MM.1S (cell line): ENCODE results near the gene HNRNPC.

Experiments used
- DNase-seq: peaks from one replicate; pipeline ENCODE4 v3.0.0-alpha.2; 2015
- H2AFZ ChIP-seq: fragments of 300-600 bp; sonication (generic); 2 replicates; pipeline ENCODE4 v1.6.0; 2016; ENCODE audit warnings: antibody characterized with exemption, low read length
- H3F3A ChIP-seq: fragments of 300-600 bp; sonication (generic); 2 replicates; pipeline ENCODE4 v1.6.1; 2016; ENCODE audit warnings: mild to moderate bottlenecking, antibody characterized with exemption, low read length, moderate library complexity, mixed read lengths; ENCODE audit not compliant: insufficient read depth
- H3K27ac ChIP-seq: fragments of 300-600 bp; sonication (generic); 2 replicates; pipeline ENCODE4 v1.5.1; 2016; ENCODE audit warnings: mild to moderate bottlenecking, low read length
- H3K27me3 ChIP-seq: fragments of 300-600 bp; sonication (generic); replicated peaks from 2 replicates; pipeline ENCODE4 v1.6.0; 2016; ENCODE audit warnings: low read length; ENCODE audit not compliant: insufficient read depth
- H3K36me3 ChIP-seq: fragments of 300-600 bp; sonication (generic); replicated peaks from 2 replicates; pipeline ENCODE4 v1.6.1; 2016; ENCODE audit warnings: mild to moderate bottlenecking, low read length, mixed read lengths; ENCODE audit not compliant: insufficient read depth
- H3K4me1 ChIP-seq: fragments of 300-600 bp; sonication (generic); 2 replicates; pipeline ENCODE4 v1.6.1; 2016; ENCODE audit warnings: low read length, mixed read lengths
- H3K4me2 ChIP-seq: fragments of 300-600 bp; sonication (generic); 2 replicates; pipeline ENCODE4 v1.6.0; 2016; ENCODE audit warnings: low read depth, low read length
- H3K4me3 ChIP-seq: fragments of 300-600 bp; sonication (generic); 2 replicates; pipeline ENCODE4 v1.5.1; 2016; ENCODE audit warnings: low read length, mixed read lengths
- H3K79me2 ChIP-seq: fragments of 300-600 bp; sonication (generic); 2 replicates; pipeline ENCODE4 v1.6.1; 2016; ENCODE audit warnings: mixed run types, low read length, mixed read lengths
- H3K9ac ChIP-seq: fragments of 300-600 bp; sonication (generic); 2 replicates; pipeline ENCODE4 v1.6.1; 2016; ENCODE audit warnings: low read length, mixed read lengths
- H3K9me2 ChIP-seq: fragments of 300-600 bp; sonication (generic); replicated peaks from 2 replicates; pipeline ENCODE4 v1.6.1; 2016; ENCODE audit warnings: mild to moderate bottlenecking, low read length, mixed read lengths; ENCODE audit not compliant: insufficient read depth
- H3K9me3 ChIP-seq: fragments of 300-600 bp; sonication (generic); replicated peaks from 2 replicates; pipeline ENCODE4 v1.6.1; 2016; ENCODE audit warnings: mild to moderate bottlenecking, low read length, mixed read lengths; ENCODE audit not compliant: insufficient read depth
- H4K20me1 ChIP-seq: fragments of 300-600 bp; sonication (generic); 2 replicates; pipeline ENCODE4 v1.6.1; 2016; ENCODE audit warnings: mild to moderate bottlenecking, low read length, moderate library complexity, mixed read lengths; ENCODE audit not compliant: insufficient read depth
- EZH2 ChIP-seq: fragments of 300-600 bp; sonication (generic); optimal IDR thresholded peaks from 2 replicates; pipeline ENCODE3; 2017; ENCODE audit warnings: low read depth, mild to moderate bottlenecking, antibody characterized with exemption, low read length, mixed read lengths
- EZH2phosphoT487 ChIP-seq: fragments of 300-600 bp; sonication (generic); IDR thresholded peaks from 2 replicates; pipeline ENCODE4 v1.6.1; 2018; ENCODE audit warnings: antibody characterized with exemption, low read length
- TF ChIP-seq, protein P1 (sequence below): fragments of 300-600 bp; sonication (generic); IDR thresholded peaks from 2 replicates; pipeline ENCODE4 v1.5.1; 2016; ENCODE audit warnings: antibody characterized with exemption, low read length, mixed read lengths

HNRNPC gene

DNA sequence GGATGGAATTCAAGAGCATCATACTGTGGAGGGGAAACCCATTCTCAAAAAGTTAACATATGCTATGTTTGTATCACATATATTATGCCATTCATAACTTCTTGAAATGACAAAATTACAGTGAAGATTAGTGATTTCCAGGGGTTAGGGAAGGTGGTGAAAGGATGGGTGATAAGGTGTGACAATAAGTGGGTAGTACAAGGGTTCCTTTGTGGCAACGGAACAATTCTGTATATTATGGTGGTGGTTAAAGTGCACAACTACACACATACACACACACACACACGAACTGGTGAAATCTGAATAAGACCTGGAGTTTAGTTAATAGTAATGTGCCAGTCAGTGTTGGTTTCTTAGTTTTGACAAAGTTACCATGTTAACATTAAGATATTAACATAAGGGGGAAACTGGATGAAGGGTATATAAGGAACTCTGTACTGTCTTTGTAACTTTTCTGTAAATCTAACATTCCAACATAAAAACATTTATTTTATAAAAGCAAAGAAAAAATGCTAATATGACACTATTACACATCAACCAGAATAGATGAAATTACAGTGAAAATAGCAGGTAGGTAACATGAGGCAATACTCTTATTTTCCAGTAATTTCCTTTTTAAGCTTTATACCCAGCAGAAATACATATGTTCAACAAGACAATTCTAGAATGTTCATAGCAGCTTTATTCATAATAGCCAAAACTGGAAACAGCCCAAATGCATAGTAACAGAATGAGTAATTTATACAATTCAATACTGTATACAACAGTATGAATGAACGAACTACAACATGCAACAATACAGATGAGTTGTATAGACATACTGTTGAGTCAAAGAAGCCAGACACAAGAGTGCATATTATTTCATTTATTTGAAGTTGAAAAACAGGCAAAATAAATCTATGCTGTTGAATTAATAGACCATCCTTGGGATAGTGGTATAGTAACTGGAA lies 69.4 kb downstream of the HNRNPC start:
- H3K4me2 ChIP-seq: no peak overlapping the region
- H2AFZ ChIP-seq: no peak overlapping the region
- H3F3A ChIP-seq: peaks cover 12% of the 10 kb centered on the region; the same call in 1 of the 2 replicates
- H3K36me3 ChIP-seq: no peaks in the 10 kb centered on the region
- no peaks in the 10 kb centered on the region for H3K27me3 ChIP-seq
- H3K4me1 ChIP-seq: no peaks in the 10 kb centered on the region
- no peaks in the 10 kb centered on the region for H3K79me2 ChIP-seq
- no peak overlapping the region for H3K9ac ChIP-seq
- H3K9me3 ChIP-seq: no peaks in the 10 kb centered on the region
- TF ChIP-seq EZH2 (no peak), EZH2phosphoT487 (no peak)
- TF ChIP-seq, protein P1, sequence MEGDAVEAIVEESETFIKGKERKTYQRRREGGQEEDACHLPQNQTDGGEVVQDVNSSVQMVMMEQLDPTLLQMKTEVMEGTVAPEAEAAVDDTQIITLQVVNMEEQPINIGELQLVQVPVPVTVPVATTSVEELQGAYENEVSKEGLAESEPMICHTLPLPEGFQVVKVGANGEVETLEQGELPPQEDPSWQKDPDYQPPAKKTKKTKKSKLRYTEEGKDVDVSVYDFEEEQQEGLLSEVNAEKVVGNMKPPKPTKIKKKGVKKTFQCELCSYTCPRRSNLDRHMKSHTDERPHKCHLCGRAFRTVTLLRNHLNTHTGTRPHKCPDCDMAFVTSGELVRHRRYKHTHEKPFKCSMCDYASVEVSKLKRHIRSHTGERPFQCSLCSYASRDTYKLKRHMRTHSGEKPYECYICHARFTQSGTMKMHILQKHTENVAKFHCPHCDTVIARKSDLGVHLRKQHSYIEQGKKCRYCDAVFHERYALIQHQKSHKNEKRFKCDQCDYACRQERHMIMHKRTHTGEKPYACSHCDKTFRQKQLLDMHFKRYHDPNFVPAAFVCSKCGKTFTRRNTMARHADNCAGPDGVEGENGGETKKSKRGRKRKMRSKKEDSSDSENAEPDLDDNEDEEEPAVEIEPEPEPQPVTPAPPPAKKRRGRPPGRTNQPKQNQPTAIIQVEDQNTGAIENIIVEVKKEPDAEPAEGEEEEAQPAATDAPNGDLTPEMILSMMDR: no peak
- no peaks in the 10 kb centered on the region for H4K20me1 ChIP-seq
- H3K4me3 ChIP-seq: no peak overlapping the region
- no peaks in the 10 kb centered on the region for H3K9me2 ChIP-seq
- DNase-seq: no peak
- H3K27ac ChIP-seq: no peak overlapping the region

DNA sequence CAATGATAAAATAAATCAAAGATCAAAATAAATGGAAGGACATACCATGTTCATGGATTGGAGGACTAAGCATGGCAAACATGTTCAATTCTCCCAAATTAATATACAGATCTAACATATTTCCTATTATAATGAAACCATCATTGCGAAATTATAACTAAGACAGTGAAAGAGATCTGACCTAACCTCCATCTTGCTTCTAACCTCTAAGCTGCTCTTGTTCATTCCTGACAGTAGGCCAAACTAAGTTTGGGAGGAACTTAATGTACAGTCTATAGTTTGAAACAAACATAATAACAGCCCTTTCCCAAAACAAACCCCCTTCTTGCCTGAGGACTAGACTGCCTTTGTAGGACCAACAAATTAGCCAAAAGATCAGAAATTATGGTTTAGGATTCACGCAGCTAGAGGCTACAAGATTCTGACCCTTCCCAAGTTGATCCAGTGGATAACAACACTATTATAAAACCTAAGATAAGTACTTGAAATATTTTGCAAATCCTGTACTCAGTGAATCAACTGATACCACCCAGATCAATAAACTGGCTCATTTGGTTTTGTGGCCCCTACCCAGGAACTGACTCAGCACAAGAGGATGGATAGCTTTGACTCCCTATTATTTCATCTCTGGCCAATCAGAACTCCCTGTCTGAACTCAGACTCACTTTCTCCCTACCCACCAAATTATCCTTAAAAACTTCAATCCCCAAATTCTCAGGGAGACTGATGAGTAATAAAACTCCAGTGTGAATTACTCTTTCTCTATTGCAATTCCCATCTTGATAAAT lies 71.6 kb downstream of the HNRNPC start:
- Histone ChIP-seq H3K4me2 (no peak overlapping the region), H3K27me3 (no peaks in the 10 kb centered on the region), H4K20me1 (no peaks in the 10 kb centered on the region), H3K79me2 (no peaks in the 10 kb centered on the region), H3K4me3 (no peak overlapping the region), H3K36me3 (no peaks in the 10 kb centered on the region), H3K4me1 (no peaks in the 10 kb centered on the region), H3K27ac (no peak overlapping the region), H3K9me3 (no peaks in the 10 kb centered on the region), H3K9ac (no peak overlapping the region), H3F3A (peaks cover 12% of the 10 kb centered on the region; the same call in 1 of the 2 replicates), H2AFZ (no peak overlapping the region), H3K9me2 (no peaks in the 10 kb centered on the region)
- DNase-seq: no peak
- TF ChIP-seq, protein P1: no peak
- TF ChIP-seq EZH2phosphoT487: no peak
- no peak for TF ChIP-seq EZH2

DNA sequence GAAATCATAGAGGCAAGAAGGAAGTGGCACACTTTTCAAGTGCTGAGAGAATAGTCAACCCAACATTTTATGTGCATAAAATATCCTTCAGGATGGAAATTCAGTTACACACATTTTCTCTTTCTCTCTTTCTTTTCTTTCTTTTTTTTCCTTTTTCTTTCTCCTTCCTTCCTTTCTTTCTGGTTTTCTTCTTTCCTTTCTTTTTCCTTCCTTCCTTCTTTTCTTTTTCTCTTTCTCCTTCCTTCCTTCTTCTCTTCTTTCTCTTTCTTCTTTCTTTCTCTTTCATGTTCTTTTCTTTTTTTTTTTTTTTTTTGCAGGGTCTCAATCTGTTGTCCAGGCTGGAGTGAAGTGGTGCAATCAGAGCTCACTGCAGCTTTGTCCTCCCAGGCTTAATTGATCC lies 74.6 kb downstream of the HNRNPC start:
- Histone ChIP-seq H3K27ac (no peak overlapping the region), H3K4me1 (no peaks in the 10 kb centered on the region), H3K4me3 (no peak overlapping the region), H3K79me2 (no peaks in the 10 kb centered on the region), H3K4me2 (no peak overlapping the region), H3K9me3 (no peaks in the 10 kb centered on the region), H3K9me2 (no peaks in the 10 kb centered on the region), H4K20me1 (no peaks in the 10 kb centered on the region), H3K27me3 (no peaks in the 10 kb centered on the region), H2AFZ (no peak overlapping the region), H3K36me3 (no peaks in the 10 kb centered on the region), H3F3A (no peaks in the 10 kb centered on the region; the same call in 1 of the 2 replicates), H3K9ac (no peak overlapping the region)
- TF ChIP-seq EZH2 (no peak), EZH2phosphoT487 (no peak)
- TF ChIP-seq, protein P1: no peak
- DNase-seq: no peak
